ENCODE results near the gene PSMG2. TPM values are rescaled to one million over a fixed set of nuclear protein-coding genes. Genes with fewer than 3 reads are reported as not detected.

Gene PSMG2
- total and polyA plus RNA-seq, 12 donors = 36.2 to 64.7 (median 47.6) TPM

DNA sequence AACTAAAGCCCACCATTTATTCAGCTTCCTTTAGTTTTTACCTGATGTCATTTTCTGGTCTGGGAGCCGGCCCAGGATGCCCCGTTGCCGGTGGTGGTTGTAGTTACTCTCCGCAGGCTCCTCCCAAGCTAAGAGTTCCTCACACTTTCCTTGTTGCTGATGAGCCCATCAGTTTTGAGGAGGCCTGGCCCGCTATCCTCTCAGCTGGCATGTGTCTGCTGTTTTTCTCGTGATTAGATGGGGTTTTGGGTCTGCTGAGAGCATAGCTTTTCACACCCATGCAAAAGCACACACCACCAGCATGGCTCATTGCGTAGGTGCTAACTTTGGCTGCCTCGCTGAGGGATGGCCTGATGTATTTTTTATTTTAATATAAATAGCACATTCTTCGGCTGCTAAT lies 72.1 kb downstream of the PSMG2 start:
- 76 to 83% methylated on average over 9 of the region's 9 CpGs for WGBS, 2 donors
- intact Hi-C loops (cut with DNase I) = no loop called here
- DNase-seq = no peak

More for the DNA sequence above, 72.1 kb downstream of the PSMG2 start:
- no peaks in the 10 kb centered on the region for H3K9me3 ChIP-seq
- no peak overlapping the region for H3K27ac ChIP-seq
- H3K4me3 ChIP-seq = no peak overlapping the region
- no peak for ATAC-seq
- H3K36me3 ChIP-seq = no peaks in the 10 kb centered on the region
- H3K27me3 ChIP-seq = no peaks in the 10 kb centered on the region
- TF ChIP-seq, protein P1, sequence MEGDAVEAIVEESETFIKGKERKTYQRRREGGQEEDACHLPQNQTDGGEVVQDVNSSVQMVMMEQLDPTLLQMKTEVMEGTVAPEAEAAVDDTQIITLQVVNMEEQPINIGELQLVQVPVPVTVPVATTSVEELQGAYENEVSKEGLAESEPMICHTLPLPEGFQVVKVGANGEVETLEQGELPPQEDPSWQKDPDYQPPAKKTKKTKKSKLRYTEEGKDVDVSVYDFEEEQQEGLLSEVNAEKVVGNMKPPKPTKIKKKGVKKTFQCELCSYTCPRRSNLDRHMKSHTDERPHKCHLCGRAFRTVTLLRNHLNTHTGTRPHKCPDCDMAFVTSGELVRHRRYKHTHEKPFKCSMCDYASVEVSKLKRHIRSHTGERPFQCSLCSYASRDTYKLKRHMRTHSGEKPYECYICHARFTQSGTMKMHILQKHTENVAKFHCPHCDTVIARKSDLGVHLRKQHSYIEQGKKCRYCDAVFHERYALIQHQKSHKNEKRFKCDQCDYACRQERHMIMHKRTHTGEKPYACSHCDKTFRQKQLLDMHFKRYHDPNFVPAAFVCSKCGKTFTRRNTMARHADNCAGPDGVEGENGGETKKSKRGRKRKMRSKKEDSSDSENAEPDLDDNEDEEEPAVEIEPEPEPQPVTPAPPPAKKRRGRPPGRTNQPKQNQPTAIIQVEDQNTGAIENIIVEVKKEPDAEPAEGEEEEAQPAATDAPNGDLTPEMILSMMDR (IDR thresholded peaks at IDR 0.05) = no peak
- H3K4me1 ChIP-seq = no peaks in the 10 kb centered on the region

Other genes with a start within 250 kb of the PSMG2 start
- gene SPIRE1, start 44.9 kb upstream of the PSMG2 start, total RNA-seq = 10 to 100 TPM; 35.5 to 65.3 (median 48.9) TPM
- 10 to 100 TPM in 1 of 2 donors, 1 to 10 TPM in 1; 8.4 to 10.8 TPM for gene SPIRE1, start 44.9 kb upstream of the PSMG2 start, polyA plus RNA-seq
- gene CEP76, start 319 bp upstream of the PSMG2 start, total RNA-seq = 1 to 10 TPM; 2.7 to 5.9 (median 4.0) TPM
- gene CEP76, start 319 bp upstream of the PSMG2 start, polyA plus RNA-seq = 1 to 10 TPM; 1.9 to 2.5 TPM
- 10 to 100 TPM; 10.5 to 19.5 (median 13.5) TPM for gene PTPN2, start 181.2 kb downstream of the PSMG2 start, total RNA-seq
- 10 to 100 TPM; 11.8 to 16.6 TPM for gene PTPN2, start 181.2 kb downstream of the PSMG2 start, polyA plus RNA-seq
- gene SEH1L, start 245.0 kb downstream of the PSMG2 start, total RNA-seq = 10 to 100 TPM; 15.0 to 24.6 (median 17.7) TPM
- gene SEH1L, start 245.0 kb downstream of the PSMG2 start, polyA plus RNA-seq = 10 to 100 TPM; 11.0 to 23.1 TPM